ENCODE data around the gene HUS1.

DNA sequence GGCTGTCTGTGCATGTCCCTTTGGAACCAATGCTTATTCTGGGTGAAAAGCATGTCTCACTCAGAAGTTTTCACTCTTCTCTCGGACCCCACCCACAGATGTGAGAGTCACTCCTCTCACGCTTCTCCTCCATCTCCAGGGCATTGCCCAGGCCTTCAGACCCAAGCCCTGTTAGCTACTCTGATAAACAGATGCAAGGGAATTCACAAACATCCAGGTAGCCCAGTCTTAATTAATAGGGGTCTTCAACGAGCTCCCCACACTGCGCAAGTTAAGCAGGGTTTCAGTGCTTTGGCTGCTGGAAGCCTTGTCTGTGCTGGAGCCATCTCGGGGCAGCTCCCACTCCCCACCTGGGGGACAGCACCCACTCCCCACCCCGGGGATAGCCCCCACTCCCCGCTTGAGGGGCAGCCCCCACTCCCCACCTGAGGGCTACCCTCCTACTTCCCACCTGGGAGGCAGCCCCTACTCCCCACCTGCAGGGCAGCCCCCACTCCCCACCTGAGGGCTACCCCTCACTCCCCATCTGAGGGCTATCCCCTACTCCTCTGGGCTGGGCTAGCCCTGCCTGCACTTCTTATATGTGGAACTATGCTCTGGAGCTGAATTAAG, 39.9 kb downstream of the HUS1 start:
- TF ChIP-seq JUN (IDR thresholded peaks at IDR 0.05; ENCODE audit: low read depth, low read length) = no peak
- TF ChIP-seq, protein P1, sequence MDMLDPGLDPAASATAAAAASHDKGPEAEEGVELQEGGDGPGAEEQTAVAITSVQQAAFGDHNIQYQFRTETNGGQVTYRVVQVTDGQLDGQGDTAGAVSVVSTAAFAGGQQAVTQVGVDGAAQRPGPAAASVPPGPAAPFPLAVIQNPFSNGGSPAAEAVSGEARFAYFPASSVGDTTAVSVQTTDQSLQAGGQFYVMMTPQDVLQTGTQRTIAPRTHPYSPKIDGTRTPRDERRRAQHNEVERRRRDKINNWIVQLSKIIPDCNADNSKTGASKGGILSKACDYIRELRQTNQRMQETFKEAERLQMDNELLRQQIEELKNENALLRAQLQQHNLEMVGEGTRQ (IDR thresholded peaks at IDR 0.05; ENCODE audit: low read length) = no peak
- TF ChIP-seq, protein P2, sequence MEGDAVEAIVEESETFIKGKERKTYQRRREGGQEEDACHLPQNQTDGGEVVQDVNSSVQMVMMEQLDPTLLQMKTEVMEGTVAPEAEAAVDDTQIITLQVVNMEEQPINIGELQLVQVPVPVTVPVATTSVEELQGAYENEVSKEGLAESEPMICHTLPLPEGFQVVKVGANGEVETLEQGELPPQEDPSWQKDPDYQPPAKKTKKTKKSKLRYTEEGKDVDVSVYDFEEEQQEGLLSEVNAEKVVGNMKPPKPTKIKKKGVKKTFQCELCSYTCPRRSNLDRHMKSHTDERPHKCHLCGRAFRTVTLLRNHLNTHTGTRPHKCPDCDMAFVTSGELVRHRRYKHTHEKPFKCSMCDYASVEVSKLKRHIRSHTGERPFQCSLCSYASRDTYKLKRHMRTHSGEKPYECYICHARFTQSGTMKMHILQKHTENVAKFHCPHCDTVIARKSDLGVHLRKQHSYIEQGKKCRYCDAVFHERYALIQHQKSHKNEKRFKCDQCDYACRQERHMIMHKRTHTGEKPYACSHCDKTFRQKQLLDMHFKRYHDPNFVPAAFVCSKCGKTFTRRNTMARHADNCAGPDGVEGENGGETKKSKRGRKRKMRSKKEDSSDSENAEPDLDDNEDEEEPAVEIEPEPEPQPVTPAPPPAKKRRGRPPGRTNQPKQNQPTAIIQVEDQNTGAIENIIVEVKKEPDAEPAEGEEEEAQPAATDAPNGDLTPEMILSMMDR (IDR thresholded peaks at IDR 0.05; ENCODE audit: control extremely low read depth in 1 of 3, insufficient read depth in 1 of 3, low read depth in 1 of 3, low read length in 3 of 3) = no peak
- no peak for TF ChIP-seq HDAC2 (IDR thresholded peaks at IDR 0.05; ENCODE audit: borderline replicate concordance in 1 of 2, low read depth in 2 of 2, low read length in 2 of 2)
